Mucosa of rectum (tissue), 2 donors: ENCODE data around the gene MRPL50.

Experiments
- H3K27ac ChIP-seq, 2 donors: one replicate each; pipeline ENCODE4 v1.7.0; 2013; ENCODE audit warnings: inconsistent platforms in 2 of 2, low read depth in 2 of 2, low read length in 2 of 2
- H3K27me3 ChIP-seq, 2 donors: one replicate each; pipeline ENCODE4 v1.7.0; 2013; ENCODE audit warnings: low read length in 2 of 2; ENCODE audit not compliant: control insufficient read depth in 2 of 2, insufficient read depth in 2 of 2
- H3K36me3 ChIP-seq, 2 donors: one replicate each; pipeline ENCODE4 v1.7.0; 2013; ENCODE audit warnings: low read length in 2 of 2; ENCODE audit not compliant: control insufficient read depth in 2 of 2, insufficient read depth in 2 of 2
- H3K4me1 ChIP-seq, 2 donors: one replicate each; pipeline ENCODE4 v1.7.0; 2013; ENCODE audit warnings: low read length in 2 of 2, mild to moderate bottlenecking in 1 of 2; ENCODE audit not compliant: control insufficient read depth in 2 of 2, insufficient read depth in 2 of 2
- H3K4me3 ChIP-seq, 2 donors: one replicate each; pipeline ENCODE4 v1.7.0; 2013; ENCODE audit warnings: low read length in 2 of 2
- H3K9ac ChIP-seq, 2 donors: one replicate each; pipeline ENCODE4 v1.7.0; 2013; ENCODE audit warnings: low read length in 2 of 2, low read depth in 1 of 2, mild to moderate bottlenecking in 1 of 2
- H3K9me3 ChIP-seq, 2 donors: one replicate each; pipeline ENCODE4 v1.7.0; 2013; ENCODE audit warnings: low read length in 2 of 2; ENCODE audit not compliant: control insufficient read depth in 2 of 2
- donor health status: healthy.
- donor health status: Normal muscosa, but diverticular disease.

Gene MRPL50

GRCh38 chr9:101342595-101342994 is 55.8 kb downstream of the MRPL50 start:
- no peaks in the 10 kb centered on the region for H3K4me1 ChIP-seq
- no peaks in the 10 kb centered on the region for H3K27me3 ChIP-seq

GRCh38 chr9:101341958-101342357 is 56.5 kb downstream of the MRPL50 start:
- Histone ChIP-seq H3K9me3 (no peaks in the 10 kb centered on the region), H3K27me3 (no peaks in the 10 kb centered on the region), H3K4me1 (no peaks in the 10 kb centered on the region), H3K36me3 (no peaks in the 10 kb centered on the region), H3K4me3 (no peak overlapping the region), H3K9ac (no peak overlapping the region), H3K27ac (no peak overlapping the region)

More at GRCh38 chr9:101342595-101342994, 55.8 kb downstream of the MRPL50 start:
- no peak overlapping the region for H3K9ac ChIP-seq
- no peaks in the 10 kb centered on the region for H3K36me3 ChIP-seq
- H3K4me3 ChIP-seq = no peak overlapping the region
- no peaks in the 10 kb centered on the region for H3K9me3 ChIP-seq
- no peak overlapping the region for H3K27ac ChIP-seq
